Measurements from ENCODE around the gene TYW3. TPM values are rescaled to one million over a fixed set of nuclear protein-coding genes. Genes with fewer than 3 reads are reported as not detected.

Gene TYW3
- total and polyA plus RNA-seq, 2 of the 8 experiments (the other 6 are each of a cell fraction or from before 2014, with no cell fraction given): 6.9 to 31.4 TPM

- Histone ChIP-seq H3K18ac (ENCODE audit: extremely low read depth, low read length) (no peak overlapping the region), H3K9ac (replicated peaks in 1 of 4; ENCODE audit: extremely low read depth in 1 of 4, low read depth in 3 of 4, low read length in 3 of 4) (no peak overlapping the region), H3K9me3 (ENCODE audit: insufficient read depth in 2 of 2, low read depth in 1 of 2, low read length in 1 of 2) (peaks cover 5 to 6% of the 10 kb centered on the region in 2 experiments), H3K79me1 (ENCODE audit: low read depth, low read length) (no peaks in the 10 kb centered on the region), H2BK12ac (ENCODE audit: low read depth, low read length) (no peak overlapping the region), H3K4me3 (ENCODE audit: extremely low read depth in 1 of 4, insufficient read depth in 2 of 4, low read depth in 3 of 4, low read length in 4 of 4) (no peak overlapping the region), H3K79me2 (ENCODE audit: control insufficient read depth in 1 of 2, insufficient read depth in 2 of 2, low read length in 2 of 2) (peaks cover 0 to 6% of the 10 kb centered on the region in 2 experiments; a peak in 2 of 4 replicates), H3K4ac (replicated peaks; ENCODE audit: insufficient read length, low read depth, low read length) (no peak overlapping the region), H3K4me1 (replicated peaks in 1 of 4; ENCODE audit: control insufficient read depth in 3 of 4, insufficient read depth in 4 of 4, low read length in 3 of 4) (no peaks in the 10 kb centered on the region), H2BK15ac (ENCODE audit: low read length) (no peak overlapping the region), H2BK120ac (replicated peaks; ENCODE audit: low read depth, low read length) (no peak overlapping the region), H3K23me2 (ENCODE audit: low read depth, low read length) (no peaks in the 10 kb centered on the region), H3K27ac (ENCODE audit: low read depth, low read length) (no peak overlapping the region), H3K14ac (ENCODE audit: insufficient read length) (no peak overlapping the region), H2BK5ac (ENCODE audit: low read depth, low read length) (no peak overlapping the region), H4K20me1 (replicated peaks in 1 of 2; ENCODE audit: control insufficient read depth in 1 of 2, insufficient read depth in 2 of 2, low read length in 2 of 2) (no peaks in the 10 kb centered on the region), H2AFZ (ENCODE audit: low read length) (no peak overlapping the region), H2AK5ac (ENCODE audit: low read depth, low read length) (no peak overlapping the region), H3K36me3 (ENCODE audit: control insufficient read depth in 2 of 4, insufficient read depth in 4 of 4, low read length in 3 of 4) (peaks cover 0 to 28% (median 4%) of the 10 kb centered on the region in 4 experiments; a peak in 6 of 8 replicates), H4K91ac (replicated peaks; ENCODE audit: insufficient read length, low read length) (no peak overlapping the region), H4K5ac (ENCODE audit: insufficient read length, low read depth, low read length) (no peak overlapping the region), H3K27me3 (replicated peaks in 1 of 4; ENCODE audit: control insufficient read depth in 3 of 4, extremely low read depth in 1 of 4, insufficient read depth in 3 of 4, low read length in 3 of 4) (no peaks in the 10 kb centered on the region), H3K56ac (replicated peaks; ENCODE audit: insufficient read length, low read depth, low read length) (no peak overlapping the region), H3K23ac (ENCODE audit: insufficient read length) (no peak overlapping the region), H3K4me2 (ENCODE audit: insufficient read depth in 1 of 2, low read depth in 2 of 2, low read length in 2 of 2) (no peak overlapping the region), H4K8ac (ENCODE audit: extremely low read depth, insufficient read depth, low read length) (no peak overlapping the region), H2BK20ac (ENCODE audit: low read length) (no peak overlapping the region)
- CTCF ChIA-PET (ENCODE audit: partially characterized antibody): no interaction called here
- DNase-seq (ENCODE audit: low read depth in 1 of 2, low spot score in 2 of 2) (no peak), FAIRE-seq (no peak)
- WGBS, 2 experiments (ENCODE audit: extremely low coverage in 1 of 2, insufficient coverage in 1 of 2, insufficient read length in 1 of 2, insufficient replicate concordance in 2 of 2, low coverage in 1 of 2, low lambda C conversion rate in 2 of 2, missing lambda C conversion rate in 1 of 2): 85% methylated on average over 1 of the region's 1 CpG; no CpG with 5 or more reads in 1 of the 2 experiments
- POLR2A ChIA-PET (ENCODE audit: partially characterized antibody): no interaction called here
- TF ChIP-seq MAX (IDR thresholded peaks at IDR 0.05) (no peak), SAP30 (IDR thresholded peaks at IDR 0.05; ENCODE audit: insufficient read depth, insufficient replicate concordance, low read length) (no peak), POLR2AphosphoS5 (IDR thresholded peaks at IDR 0.05; ENCODE audit: low read depth, low read length) (no peak)
These were observed 6.9 kb upstream of the TYW3 start for GRCh38 chr1:74726063-74726462.
